GM06990 (cell line): ENCODE data around the gene PRPF40B.

Source experiments
- DNase-seq: peaks from one replicate; pipeline ENCODE4 v3.0.0-alpha.2; 2011; ENCODE audit not compliant: insufficient read length; ENCODE audit errors: extremely low read depth
- H3K27me3 ChIP-seq: replicated peaks from 2 replicates; pipeline ENCODE4 v1.6.0; 2011; ENCODE audit warnings: low read length; ENCODE audit not compliant: control insufficient read depth, insufficient read depth
- H3K36me3 ChIP-seq: 2 replicates; pipeline ENCODE4 v1.5.1; 2011; ENCODE audit warnings: low read length; ENCODE audit not compliant: control insufficient read depth, insufficient read depth
- H3K4me3 ChIP-seq: replicated peaks from 2 replicates; pipeline ENCODE4 v1.5.1; 2011; ENCODE audit warnings: low read depth, mild to moderate bottlenecking, control low read depth, low read length
- TF ChIP-seq, protein P1 (sequence below): IDR thresholded peaks from 2 replicates; pipeline ENCODE4 v1.5.1; 2011; ENCODE audit warnings: low read length, control low read depth, mild to moderate bottlenecking, inconsistent platforms; ENCODE audit not compliant: insufficient read depth, poor library complexity, severe bottlenecking

PRPF40B gene

DNA sequence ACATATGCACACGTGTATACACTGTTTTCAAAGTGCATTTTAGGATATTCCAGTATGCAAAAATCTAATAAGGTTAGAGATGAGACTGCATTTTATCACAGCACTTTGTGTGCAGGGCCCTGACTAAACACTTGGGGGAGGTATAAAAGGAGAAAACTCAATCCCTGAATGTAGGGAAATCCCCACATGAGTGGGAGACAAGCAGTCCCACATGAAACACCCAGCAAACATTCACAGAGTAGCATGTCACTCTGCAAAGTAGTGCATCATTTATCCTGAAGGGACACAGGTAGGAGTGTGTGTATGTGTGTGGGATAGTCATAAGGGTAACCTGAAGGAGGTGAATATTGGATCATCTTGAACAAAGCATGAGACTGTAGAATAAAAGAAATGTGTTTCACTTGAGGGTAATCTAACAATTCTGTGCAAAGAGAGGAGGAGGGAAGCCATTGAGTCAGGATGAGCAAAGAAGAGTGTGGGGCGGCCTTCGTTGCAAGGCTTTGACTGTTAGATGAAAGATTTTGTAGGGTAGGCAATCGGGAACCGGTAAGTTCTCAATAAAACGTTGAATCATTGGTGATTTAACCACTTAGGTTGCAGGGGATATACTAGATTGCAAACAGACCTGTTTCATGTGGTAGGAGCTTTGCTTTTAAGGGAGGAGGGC, 2.9 kb downstream of the PRPF40B start:
- Histone ChIP-seq H3K4me3 (no peak overlapping the region), H3K36me3 (no peaks in the 10 kb centered on the region; the same call in 1 of the 2 replicates), H3K27me3 (no peaks in the 10 kb centered on the region)
- DNase-seq, result no peak
- TF ChIP-seq, protein P1, sequence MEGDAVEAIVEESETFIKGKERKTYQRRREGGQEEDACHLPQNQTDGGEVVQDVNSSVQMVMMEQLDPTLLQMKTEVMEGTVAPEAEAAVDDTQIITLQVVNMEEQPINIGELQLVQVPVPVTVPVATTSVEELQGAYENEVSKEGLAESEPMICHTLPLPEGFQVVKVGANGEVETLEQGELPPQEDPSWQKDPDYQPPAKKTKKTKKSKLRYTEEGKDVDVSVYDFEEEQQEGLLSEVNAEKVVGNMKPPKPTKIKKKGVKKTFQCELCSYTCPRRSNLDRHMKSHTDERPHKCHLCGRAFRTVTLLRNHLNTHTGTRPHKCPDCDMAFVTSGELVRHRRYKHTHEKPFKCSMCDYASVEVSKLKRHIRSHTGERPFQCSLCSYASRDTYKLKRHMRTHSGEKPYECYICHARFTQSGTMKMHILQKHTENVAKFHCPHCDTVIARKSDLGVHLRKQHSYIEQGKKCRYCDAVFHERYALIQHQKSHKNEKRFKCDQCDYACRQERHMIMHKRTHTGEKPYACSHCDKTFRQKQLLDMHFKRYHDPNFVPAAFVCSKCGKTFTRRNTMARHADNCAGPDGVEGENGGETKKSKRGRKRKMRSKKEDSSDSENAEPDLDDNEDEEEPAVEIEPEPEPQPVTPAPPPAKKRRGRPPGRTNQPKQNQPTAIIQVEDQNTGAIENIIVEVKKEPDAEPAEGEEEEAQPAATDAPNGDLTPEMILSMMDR, result peak; percentile 24

DNA sequence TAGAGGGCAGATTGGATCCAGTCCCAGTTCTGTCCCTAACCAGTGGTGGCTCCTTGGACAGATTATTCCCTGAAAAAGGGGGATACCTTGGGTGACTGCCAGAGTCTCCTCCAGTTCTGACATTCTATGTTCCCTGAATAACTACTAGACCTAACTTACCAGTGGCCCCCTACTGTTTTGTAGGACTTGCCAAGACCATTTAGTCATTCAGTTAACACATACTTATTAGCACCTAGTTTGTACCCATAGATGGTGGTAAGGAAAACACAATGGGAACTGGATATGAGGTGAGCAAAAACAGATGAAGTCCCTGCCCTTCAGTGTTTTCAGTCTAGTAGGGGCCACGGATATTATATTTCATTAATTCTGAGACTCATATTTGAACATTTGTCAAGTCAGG, 3.5 kb downstream of the PRPF40B start:
- no peak for DNase-seq
- TF ChIP-seq, protein P1, result no peak

DNA sequence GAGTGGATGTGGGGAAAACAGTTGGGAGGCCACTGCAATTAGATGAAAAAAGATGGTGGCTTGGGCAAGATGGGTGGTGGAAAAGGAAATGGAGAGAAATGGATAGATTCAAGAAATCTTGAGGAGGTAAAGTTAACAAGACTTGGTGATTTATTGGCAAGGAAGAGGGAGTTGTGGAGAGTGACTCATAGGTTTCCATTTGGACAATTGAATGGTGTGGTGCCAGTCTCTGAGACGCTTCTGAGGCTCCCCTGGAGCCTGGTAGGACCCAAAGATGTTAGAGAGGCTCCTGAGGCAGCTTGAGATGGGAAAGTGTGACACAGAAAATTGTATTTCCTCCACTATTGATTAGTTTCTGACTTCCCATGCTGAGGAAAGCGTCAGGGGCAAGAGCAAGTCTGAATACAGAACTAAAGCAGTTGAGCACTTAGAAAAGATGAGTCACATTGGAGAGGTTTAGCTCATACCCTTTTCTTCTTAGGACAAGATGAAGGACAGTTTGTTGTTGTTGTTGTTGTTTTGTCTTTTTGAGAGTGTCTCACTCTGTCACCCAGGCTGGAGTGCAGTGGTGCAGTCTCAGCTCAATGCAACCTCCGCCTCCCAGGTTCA, 4.5 kb downstream of the PRPF40B start:
- Histone ChIP-seq H3K27me3 (no peaks in the 10 kb centered on the region), H3K4me3 (no peak overlapping the region), H3K36me3 (no peaks in the 10 kb centered on the region; the same call in none of the 2 replicates)
- TF ChIP-seq, protein P1, result no peak
- no peak for DNase-seq

More for the DNA sequence above, 3.5 kb downstream of the PRPF40B start:
- H3K27me3 ChIP-seq, result no peaks in the 10 kb centered on the region
- H3K36me3 ChIP-seq, result no peaks in the 10 kb centered on the region; the same call in 1 of the 2 replicates
- no peak overlapping the region for H3K4me3 ChIP-seq

DNA sequence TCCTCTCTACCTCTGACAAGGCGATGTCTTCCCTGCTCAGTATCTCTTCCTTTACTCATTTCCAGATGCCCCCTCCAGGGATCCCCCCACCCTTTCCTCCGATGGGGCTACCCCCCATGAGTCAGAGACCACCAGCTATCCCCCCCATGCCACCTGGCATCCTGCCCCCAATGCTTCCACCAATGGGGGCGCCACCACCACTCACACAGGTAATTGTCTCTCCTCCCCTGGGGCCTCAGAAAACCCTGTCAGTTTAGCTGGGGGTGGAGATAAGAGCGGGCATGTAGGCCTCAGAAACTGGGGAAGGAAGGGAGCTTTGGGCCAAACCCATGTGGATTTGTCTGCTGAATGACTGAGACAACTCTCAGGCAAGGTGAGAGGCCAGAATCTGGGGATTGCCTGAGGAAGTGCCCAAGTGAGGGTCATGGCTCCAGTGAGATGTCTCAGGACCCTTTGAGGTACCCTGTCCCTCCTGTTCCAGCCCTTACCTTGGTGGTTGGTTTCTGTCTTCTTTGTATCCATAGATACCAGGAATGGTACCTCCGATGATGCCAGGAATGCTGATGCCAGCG, 8.1 kb downstream of the PRPF40B start:
- Histone ChIP-seq H3K4me3 (no peak overlapping the region), H3K36me3 (peaks cover 1% of the 10 kb centered on the region), H3K27me3 (no peaks in the 10 kb centered on the region)
- TF ChIP-seq, protein P1, result no peak
- no peak for DNase-seq

DNA sequence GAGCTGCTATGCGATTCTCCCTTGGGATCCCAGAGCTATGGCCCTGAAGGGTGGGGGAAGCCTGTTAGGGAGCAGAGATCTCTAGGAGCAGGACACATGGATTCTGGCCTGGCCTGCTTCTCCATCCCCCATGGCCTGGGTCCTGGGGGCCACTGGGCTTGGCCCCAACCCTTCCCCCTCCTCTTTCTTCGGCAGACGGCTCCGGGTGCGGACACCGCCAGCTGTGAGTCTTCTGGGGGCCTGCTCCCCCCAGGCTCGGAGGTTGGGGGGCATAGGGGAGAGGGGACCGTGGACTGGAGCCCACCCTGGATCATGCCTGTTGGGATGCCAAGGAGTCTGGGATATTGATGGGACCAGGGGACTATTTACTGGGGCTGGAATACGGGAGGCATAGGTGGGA, 9.0 kb downstream of the PRPF40B start:
- no peak for DNase-seq
- TF ChIP-seq, protein P1, result no peak
- Histone ChIP-seq H3K36me3 (peaks cover 1% of the 10 kb centered on the region), H3K27me3 (no peaks in the 10 kb centered on the region), H3K4me3 (no peak overlapping the region)
